Neural crest cell (in vitro differentiated cells): ENCODE measurements around the gene MS4A7. TPM values are rescaled to one million over a fixed set of nuclear protein-coding genes. Genes with fewer than 3 reads are reported as not detected.

Experiments used
- DNase-seq: peaks from one replicate; pipeline ENCODE4 v3.0.0; 2021; ENCODE audit warnings: low read depth, mixed read lengths, low spot score
- H3K27ac Mint-ChIP-seq: one replicate; pipeline ENCODE4 v1.8.0; 2021; ENCODE audit warnings: mild to moderate bottlenecking, mixed read lengths; ENCODE audit not compliant: unreplicated experiment
- H3K27me3 Mint-ChIP-seq: 2 replicates; pipeline ENCODE4 v1.8.0; 2021; ENCODE audit warnings: low read depth, mild to moderate bottlenecking, mixed read lengths
- H3K36me3 Mint-ChIP-seq: 2 replicates; pipeline ENCODE4 v1.8.0; 2021; ENCODE audit warnings: low read depth, mild to moderate bottlenecking, mixed read lengths
- H3K4me1 Mint-ChIP-seq: 2 replicates; pipeline ENCODE4 v1.8.0; 2021; ENCODE audit warnings: mixed read lengths
- H3K4me3 Mint-ChIP-seq: one replicate; pipeline ENCODE4 v1.8.0; 2021; ENCODE audit warnings: mild to moderate bottlenecking, mixed read lengths
- H3K9me3 Mint-ChIP-seq: 2 replicates; pipeline ENCODE4 v1.8.0; 2021; ENCODE audit warnings: mixed read lengths
- total RNA-seq: library from RNA; stranded (reverse); gene quantifications from 2 replicates; pipeline ENCODE4 v1.2.1, GENCODE V29; 2021
- TF ChIP-seq, protein P1 (sequence below): fragments of 200-600 bp; sonication (generic); conservative IDR thresholded peaks from 2 replicates; pipeline ENCODE4 v1.5.0; 2021; ENCODE audit warnings: antibody characterized with exemption, mild to moderate bottlenecking

MS4A7 gene
- total RNA-seq, 1 donor from 2014 or later = not detected

DNA sequence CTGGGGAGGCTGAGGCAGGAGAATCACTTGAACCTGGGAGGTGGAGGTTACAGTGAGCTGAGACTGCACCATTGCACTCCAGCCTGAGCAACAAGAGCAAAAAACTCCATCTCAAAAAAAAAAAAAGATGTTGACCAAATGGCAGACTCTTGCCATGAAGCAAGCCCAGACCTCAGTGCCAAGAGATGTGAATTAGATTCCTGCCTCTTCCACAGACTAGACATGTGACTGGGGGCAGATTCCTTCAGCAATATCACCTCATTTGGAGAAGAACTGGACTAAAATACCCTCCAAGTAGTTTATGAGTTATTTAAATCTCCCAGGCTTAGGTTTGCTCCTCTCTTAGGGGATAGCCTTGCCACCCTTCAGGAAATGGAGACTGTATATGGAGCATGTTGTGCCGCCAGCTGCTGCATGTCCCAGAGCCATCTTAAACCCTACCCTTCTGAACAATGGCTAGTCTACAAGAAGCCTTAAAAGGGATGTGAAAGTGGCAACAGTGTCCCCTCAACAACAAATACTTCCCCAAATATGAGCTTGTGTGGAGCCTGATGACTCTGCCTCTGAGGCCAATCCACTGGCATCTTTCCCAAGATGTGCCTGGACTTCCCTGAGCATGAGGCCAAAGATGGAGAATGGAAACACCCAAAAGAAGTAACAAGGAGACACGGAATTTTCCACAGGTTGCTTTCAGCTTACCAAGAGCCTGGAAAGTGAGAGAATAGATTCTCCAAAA, 763 bp upstream of the MS4A7 start:
- TF ChIP-seq, protein P1, sequence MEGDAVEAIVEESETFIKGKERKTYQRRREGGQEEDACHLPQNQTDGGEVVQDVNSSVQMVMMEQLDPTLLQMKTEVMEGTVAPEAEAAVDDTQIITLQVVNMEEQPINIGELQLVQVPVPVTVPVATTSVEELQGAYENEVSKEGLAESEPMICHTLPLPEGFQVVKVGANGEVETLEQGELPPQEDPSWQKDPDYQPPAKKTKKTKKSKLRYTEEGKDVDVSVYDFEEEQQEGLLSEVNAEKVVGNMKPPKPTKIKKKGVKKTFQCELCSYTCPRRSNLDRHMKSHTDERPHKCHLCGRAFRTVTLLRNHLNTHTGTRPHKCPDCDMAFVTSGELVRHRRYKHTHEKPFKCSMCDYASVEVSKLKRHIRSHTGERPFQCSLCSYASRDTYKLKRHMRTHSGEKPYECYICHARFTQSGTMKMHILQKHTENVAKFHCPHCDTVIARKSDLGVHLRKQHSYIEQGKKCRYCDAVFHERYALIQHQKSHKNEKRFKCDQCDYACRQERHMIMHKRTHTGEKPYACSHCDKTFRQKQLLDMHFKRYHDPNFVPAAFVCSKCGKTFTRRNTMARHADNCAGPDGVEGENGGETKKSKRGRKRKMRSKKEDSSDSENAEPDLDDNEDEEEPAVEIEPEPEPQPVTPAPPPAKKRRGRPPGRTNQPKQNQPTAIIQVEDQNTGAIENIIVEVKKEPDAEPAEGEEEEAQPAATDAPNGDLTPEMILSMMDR = no peak
- Mint-ChIP-seq H3K4me3 (no peak overlapping the region), H3K36me3 (no peaks in the 10 kb centered on the region), H3K9me3 (no peaks in the 10 kb centered on the region), H3K27ac (no peak overlapping the region), H3K27me3 (no peaks in the 10 kb centered on the region), H3K4me1 (no peaks in the 10 kb centered on the region)
- DNase-seq = no peak

DNA sequence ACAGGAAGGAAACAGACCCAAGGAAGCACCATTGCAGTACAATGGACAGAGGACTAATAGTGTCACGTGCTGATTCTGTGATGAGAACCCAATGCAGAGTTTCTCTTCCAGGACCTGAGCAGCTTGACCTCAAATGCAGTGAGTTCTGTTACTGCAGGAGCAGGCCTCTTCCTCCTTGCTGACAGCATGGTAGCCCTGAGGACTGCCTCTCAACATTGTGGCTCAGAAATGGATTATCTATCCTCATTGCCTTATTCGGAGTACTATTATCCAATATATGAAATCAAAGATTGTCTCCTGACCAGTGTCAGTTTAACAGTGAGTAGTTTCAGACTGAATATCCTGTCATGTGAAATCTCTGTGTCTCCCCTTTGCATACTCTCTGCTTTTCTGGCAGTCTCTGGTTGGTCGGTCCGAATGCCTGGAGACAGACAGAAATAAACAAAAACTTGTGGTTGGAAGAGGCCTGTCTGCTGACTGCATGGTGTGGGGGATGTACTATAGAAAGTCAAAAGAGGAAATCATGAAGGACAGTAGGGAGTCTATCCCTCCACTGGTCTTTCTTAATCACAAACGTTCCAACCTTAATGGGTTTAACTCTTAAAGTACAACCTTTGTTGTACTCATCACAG, 11.1 kb downstream of the MS4A7 start:
- Mint-ChIP-seq H3K4me1 (no peaks in the 10 kb centered on the region), H3K9me3 (no peaks in the 10 kb centered on the region), H3K36me3 (no peaks in the 10 kb centered on the region), H3K27me3 (no peaks in the 10 kb centered on the region), H3K4me3 (no peak overlapping the region), H3K27ac (no peak overlapping the region)
- DNase-seq = no peak
- TF ChIP-seq, protein P1 = no peak

DNA sequence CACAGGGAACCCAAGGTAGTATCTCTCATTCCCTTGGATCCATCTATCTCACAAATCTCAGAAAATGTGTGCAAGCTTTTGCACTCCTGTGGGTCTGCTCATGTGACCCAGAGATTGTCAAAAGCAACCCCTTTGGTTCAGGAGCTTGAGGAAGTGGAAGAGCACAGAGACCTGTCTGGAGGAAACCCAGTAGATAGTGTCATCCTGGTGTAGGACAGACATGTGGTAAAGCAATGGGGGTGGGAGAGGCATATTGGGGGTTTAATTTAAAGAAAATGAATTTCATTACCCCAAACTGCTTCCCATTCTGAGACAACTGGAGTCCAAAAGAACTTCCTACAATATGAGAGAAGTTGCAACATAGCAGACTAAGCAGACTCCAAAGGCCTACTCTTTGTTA, 12.1 kb downstream of the MS4A7 start:
- H3K4me3 Mint-ChIP-seq = no peak overlapping the region
- no peaks in the 10 kb centered on the region for H3K9me3 Mint-ChIP-seq
- H3K36me3 Mint-ChIP-seq = no peaks in the 10 kb centered on the region
- H3K4me1 Mint-ChIP-seq = no peaks in the 10 kb centered on the region
- H3K27ac Mint-ChIP-seq = no peak overlapping the region
- H3K27me3 Mint-ChIP-seq = no peaks in the 10 kb centered on the region
- TF ChIP-seq, protein P1 = no peak
- no peak for DNase-seq

DNA sequence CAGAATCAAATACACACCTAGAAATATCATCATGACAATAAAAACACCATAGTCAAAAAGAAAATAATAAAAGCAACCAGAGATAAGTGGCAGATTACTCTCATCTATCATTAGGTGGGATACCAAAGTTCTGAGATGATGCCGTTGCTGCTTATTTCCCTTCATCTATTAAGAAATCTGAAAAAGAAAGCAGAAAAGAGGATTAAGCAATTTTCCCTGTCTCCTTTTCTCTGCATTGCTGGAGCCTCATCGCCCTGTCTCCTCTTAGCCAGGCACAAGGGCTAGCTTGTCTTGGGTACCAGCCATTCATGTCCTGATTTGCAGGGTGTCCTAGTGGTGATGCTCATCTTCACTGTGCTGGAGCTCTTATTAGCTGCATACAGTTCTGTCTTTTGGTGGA, 14.0 kb downstream of the MS4A7 start:
- Mint-ChIP-seq H3K4me1 (no peaks in the 10 kb centered on the region), H3K4me3 (no peak overlapping the region), H3K27ac (no peak overlapping the region), H3K9me3 (no peaks in the 10 kb centered on the region), H3K36me3 (no peaks in the 10 kb centered on the region), H3K27me3 (no peaks in the 10 kb centered on the region)
- no peak for DNase-seq
- TF ChIP-seq, protein P1 = no peak

DNA sequence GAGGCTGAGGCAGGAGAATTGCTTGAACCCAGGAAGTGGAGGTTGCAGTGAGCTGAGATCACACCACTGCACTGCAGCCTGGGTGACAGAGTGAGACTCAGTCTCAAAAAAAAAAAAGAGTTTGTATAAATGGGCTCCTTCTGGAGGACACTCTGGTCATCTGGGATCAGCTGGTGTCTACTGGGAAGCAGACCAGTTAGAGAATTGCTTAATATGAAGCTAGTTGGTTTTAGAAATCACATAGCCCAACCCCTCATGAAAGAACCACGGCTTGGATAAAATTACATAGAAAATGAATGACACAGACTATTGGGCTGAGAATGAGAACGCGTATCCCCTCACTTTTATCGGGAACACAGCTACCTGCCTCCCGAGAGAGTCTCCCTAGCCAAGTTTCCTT, 14.7 kb downstream of the MS4A7 start:
- DNase-seq = no peak
- Mint-ChIP-seq H3K4me3 (no peak overlapping the region), H3K36me3 (no peaks in the 10 kb centered on the region), H3K27me3 (no peaks in the 10 kb centered on the region), H3K9me3 (no peaks in the 10 kb centered on the region), H3K27ac (no peak overlapping the region), H3K4me1 (no peaks in the 10 kb centered on the region)
- TF ChIP-seq, protein P1 = no peak
